GM19238 (cell line): ENCODE results near the gene RABGAP1.

Experiments used
- DNase-seq: peaks from one replicate; pipeline ENCODE4 v3.0.0; 2011; ENCODE audit warnings: low spot score; ENCODE audit not compliant: insufficient read length

The RABGAP1 gene

GRCh38 chr9:123008909-123009308 lies 68.1 kb downstream of the RABGAP1 start:
- no peak for DNase-seq

GRCh38 chr9:123011380-123011779 lies 70.6 kb downstream of the RABGAP1 start:
- no peak for DNase-seq

DNA sequence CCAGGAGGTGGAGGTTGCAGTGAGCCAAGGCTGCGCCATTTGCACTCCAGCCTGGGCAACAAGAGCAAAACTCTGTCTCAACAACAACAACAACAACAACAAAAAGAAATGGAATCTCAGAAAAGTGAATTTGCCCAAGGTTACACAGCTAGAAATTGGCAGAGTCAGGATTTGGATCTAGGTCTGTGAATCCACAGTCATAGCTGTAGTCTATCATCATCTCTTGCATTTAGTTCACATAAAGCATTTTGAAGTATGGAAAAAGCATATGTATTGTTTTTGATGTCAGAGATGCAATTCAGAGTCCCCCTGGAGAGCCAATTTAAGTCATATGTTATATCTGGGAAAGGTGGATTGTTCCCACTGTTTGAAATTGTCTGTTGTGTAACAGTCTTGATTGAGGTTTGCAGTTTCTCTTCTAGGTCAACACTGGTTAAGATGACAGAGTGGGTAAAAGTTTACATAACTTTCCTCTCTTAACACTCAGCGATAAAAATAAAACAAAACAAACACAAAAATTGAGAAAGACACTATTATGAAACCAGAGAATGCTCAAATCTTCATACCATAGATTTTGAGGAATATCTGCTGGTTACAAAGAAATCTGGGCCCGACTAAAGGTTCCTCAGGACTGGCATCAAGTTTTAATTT lies 71.2 kb downstream of the RABGAP1 start:
- DNase-seq, result no peak

- DNase-seq, result no peak
Observed at GRCh38 chr9:123016631-123017030, 75.8 kb downstream of the RABGAP1 start.

DNA sequence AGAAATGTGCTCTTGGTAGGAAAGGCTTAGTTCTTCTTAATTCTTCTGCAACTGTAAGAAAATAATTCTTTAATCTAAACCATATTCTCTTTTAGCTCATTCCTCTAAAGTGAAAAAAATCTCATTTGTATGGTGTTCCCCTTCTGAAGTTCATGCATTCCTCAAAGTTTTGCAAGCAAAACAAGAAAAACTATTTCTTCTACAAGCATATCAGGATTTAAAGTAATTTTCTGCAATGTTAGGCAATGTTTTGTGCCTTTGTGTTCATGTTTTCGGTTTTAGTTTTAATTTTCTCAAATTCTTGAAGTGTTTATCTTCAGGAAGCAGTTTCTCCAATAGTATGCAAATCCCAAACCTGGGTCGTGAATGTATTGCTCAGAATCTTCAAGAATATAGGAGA lies 80.0 kb downstream of the RABGAP1 start:
- no peak for DNase-seq

DNA sequence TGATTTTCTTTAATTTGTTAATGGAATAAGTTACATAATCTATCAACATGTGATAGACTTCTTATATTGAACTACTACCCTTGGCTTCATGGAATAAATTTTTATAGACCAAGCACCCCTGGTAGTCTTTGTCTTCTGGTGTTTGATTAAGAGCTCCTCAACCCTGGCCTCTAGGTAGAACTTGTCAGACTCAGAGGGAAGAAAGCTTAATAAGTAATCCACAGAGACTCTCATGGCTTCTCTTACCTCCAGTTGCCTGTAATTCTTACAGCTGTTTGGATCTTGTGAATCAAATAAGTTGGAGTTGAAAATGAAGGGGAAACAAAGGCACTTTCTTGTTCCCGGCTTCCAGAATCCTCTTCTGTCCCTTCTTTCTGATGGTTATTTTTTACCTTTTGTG lies 85.6 kb downstream of the RABGAP1 start:
- DNase-seq, result no peak

GRCh38 chr9:123027517-123027916 lies 86.7 kb downstream of the RABGAP1 start:
- no peak for DNase-seq

DNA sequence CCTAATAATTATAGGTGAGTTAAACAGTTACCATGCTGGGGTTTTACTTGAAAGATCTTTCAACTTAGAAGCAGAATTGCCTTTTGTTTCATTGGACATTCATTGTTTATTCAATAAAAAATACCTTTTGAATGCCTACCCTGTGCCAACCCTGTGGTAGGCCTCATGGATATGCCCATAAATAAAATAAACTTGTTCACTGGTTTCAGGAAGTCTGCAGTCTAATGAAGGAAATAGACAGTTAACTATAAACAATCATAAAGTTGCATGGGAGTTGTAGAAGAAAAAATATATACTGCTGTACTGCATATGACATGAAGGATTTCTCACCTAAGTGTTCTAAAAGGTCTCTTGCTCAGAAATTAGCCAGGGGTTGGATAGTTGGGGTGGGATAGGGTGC lies 87.3 kb downstream of the RABGAP1 start:
- no peak for DNase-seq

DNA sequence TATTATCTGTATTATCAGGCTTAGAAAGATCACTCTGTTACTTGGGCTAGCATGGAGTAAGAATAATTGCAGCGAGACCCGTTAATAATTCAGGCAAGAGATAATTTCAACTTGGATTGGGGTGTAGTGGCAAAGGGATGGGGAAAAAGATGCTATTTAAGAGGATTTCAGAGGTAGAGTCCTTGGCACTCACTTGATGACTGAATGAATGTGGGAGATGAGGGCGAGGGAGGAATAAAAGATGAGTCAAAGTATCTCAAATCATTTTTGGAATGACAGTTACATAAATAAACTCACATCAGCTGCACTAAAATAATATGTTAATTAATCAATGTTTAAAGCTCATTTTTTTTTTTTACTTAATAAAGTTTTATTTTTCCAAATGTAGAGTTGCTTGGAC lies 88.2 kb downstream of the RABGAP1 start:
- DNase-seq, result no peak

GRCh38 chr9:123031963-123032362 lies 91.1 kb downstream of the RABGAP1 start:
- DNase-seq, result no peak

GRCh38 chr9:123033352-123033751 lies 92.5 kb downstream of the RABGAP1 start, which contains the start of gene GPR21:
TSS of gene GPR21 (plus strand) at chr9:123033667. CDS start at chr9:123034567, 900 bp downstream.
- no peak for DNase-seq

DNA sequence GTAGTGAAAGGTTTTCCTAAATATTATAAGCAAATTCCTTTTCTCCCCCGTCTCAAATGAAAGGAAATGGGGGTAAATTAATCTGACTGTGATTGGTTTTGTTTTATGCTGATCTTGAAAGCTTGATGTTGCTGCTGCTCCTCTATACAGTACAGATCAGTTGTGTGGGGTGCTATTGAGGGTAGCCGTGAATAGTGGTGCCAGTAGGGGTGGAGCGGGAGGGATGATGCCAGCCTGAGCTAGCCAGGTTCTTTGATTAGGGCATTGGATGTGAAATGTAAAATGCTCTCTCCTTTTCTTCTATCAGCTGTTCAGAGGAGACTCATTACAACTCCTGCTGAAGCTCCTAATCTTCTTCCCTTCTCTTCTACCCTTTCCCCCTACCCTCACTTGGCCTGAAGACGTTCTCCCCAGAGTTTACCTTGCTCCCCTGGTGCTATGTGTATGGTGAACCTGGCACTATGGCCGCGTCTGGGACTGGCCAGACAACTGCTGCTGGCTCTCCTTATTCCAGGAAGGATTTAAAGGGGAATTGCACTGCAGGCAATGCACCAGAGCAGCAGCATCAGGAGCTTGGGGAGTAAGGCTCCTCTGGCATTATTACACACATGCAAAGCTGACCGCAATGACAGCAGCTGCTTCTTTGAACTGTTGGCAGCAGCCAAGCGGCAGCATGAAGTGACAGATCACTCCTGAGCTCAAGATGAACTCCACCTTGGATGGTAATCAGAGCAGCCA lies 93.2 kb downstream of the RABGAP1 start:
- DNase-seq, result no peak

- DNase-seq, result no peak
Observed at GRCh38 chr9:123034881-123035510, 94.2 kb downstream of the RABGAP1 start.

- no peak for DNase-seq
Observed at GRCh38 chr9:123035791-123036190, 95.0 kb downstream of the RABGAP1 start.

DNA sequence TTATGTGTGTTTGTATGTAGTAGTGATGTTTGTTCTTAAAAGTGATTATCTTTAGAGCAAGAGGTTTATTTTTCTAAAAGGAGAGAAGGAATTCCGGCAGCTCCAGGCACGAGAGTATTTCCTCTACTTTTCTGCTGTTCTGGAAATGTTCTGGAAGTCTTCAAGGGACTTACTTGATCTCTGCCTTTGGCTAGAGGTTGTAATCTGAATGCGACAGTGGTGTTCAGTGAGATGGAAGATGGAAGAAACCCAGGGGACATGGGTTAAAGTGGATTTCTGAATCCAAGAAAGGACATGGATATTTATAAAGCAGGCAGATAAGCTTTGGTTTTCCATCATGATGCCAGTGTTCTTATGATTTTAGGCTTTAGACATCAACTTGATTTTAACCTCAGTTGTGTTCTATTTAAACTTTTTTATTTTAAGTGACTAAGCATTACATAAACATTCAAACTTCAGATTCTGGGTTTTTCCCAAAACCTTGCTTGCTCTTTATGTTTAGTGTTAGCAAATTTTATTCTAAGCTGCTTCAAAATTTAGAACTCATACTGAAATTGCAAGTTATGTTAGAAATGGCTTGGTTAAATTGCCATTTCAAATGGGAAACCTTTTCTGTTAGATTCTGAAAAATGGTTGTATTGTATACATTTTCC lies 96.2 kb downstream of the RABGAP1 start:
- DNase-seq, result no peak

- DNase-seq, result no peak
Observed at GRCh38 chr9:123039617-123040219, 98.9 kb downstream of the RABGAP1 start.

DNA sequence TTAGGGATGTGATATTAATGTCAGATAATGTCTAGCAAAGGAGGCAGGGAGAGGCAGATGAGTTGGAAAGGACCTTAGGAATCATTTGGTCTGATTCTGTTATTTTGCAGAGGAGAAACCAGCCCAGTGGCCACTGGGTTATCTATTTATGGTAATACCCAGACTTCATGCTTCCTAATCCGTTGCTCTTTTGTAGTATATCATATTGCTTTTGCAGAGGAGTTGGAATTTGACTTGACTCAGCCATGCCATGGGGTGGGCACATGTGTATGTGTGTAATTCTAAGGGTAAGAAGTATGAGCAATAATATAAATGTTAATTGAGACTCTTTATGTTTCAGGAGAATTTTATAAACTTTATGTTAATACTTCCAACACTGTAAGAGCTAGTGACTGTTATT lies 100.0 kb downstream of the RABGAP1 start:
- no peak for DNase-seq

- DNase-seq, result no peak
Observed at GRCh38 chr9:123041489-123041888, 100.7 kb downstream of the RABGAP1 start.

- no peak for DNase-seq
Observed at GRCh38 chr9:123043081-123043939, 102.5 kb downstream of the RABGAP1 start.

GRCh38 chr9:123044586-123044985 lies 103.8 kb downstream of the RABGAP1 start:
- DNase-seq, result no peak
